Retinal pigment epithelial cell (primary cell): Measurements from ENCODE around the gene KNSTRN.

Source experiments
- DNase-seq: peaks from one replicate; pipeline ENCODE4 v3.0.0-alpha.2; 2010; ENCODE audit warnings: low read depth
- H3K4me3 ChIP-seq: 2 replicates; pipeline ENCODE4 v1.5.1; 2011; ENCODE audit warnings: mild to moderate bottlenecking, low read length, control low read depth, moderate library complexity
- CTCF ChIP-seq: conservative IDR thresholded peaks from 2 replicates; pipeline ENCODE4 v1.5.1; 2011; ENCODE audit warnings: low read depth, low read length, control low read depth, inconsistent platforms

The KNSTRN gene

GRCh38 chr15:40342416-40343320, 39.9 kb upstream of the KNSTRN start:
- no peak for TF ChIP-seq CTCF
- no peak overlapping the region for H3K4me3 ChIP-seq
- DNase-seq: no peak

GRCh38 chr15:40343512-40343911, 39.0 kb upstream of the KNSTRN start:
- TF ChIP-seq CTCF: no peak
- peak; percentile 71 for DNase-seq

GRCh38 chr15:40344217-40344616, 38.3 kb upstream of the KNSTRN start:
- no peak for TF ChIP-seq CTCF
- DNase-seq: no peak
- H3K4me3 ChIP-seq: no peak overlapping the region

More at GRCh38 chr15:40343512-40343911, 39.0 kb upstream of the KNSTRN start:
- H3K4me3 ChIP-seq: no peak overlapping the region

GRCh38 chr15:40344631-40345120, 37.8 kb upstream of the KNSTRN start:
- DNase-seq: no peak
- H3K4me3 ChIP-seq: no peak overlapping the region
- TF ChIP-seq CTCF: peak; percentile 87

GRCh38 chr15:40345225-40345866, 37.2 kb upstream of the KNSTRN start:
- DNase-seq: no peak
- TF ChIP-seq CTCF: no peak
- no peak overlapping the region for H3K4me3 ChIP-seq

- H3K4me3 ChIP-seq: no peak overlapping the region
- TF ChIP-seq CTCF: no peak
- DNase-seq: no peak
Observed at GRCh38 chr15:40345867-40346578, 36.5 kb upstream of the KNSTRN start.
